ENCODE data around the gene COQ6.
"Not testable (repeated sequence)": the region's sequence is repeated elsewhere in the genome, so short reads cannot be mapped to it uniquely, and the experiment has no call there.

DNA sequence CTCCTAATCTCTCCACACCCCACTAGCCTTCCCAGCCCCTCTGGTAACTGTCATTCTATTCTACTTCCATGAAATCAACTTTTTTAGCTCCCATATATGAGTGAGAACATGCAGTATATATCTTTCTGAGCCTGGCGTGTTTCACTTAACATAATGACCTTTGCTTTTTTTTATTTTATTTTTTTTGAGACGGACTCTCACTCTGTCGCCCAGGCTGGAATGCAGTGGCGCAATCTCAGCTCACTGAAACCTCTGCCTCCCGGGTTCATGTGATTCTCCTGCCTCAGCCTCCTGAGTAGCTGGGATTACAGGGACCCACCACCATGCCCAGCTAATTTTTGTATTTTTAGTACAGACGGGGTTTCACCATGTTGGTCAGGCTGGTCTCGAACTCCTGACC lies 38.6 kb downstream of the COQ6 start:
- TF ChIP-seq, protein P1, sequence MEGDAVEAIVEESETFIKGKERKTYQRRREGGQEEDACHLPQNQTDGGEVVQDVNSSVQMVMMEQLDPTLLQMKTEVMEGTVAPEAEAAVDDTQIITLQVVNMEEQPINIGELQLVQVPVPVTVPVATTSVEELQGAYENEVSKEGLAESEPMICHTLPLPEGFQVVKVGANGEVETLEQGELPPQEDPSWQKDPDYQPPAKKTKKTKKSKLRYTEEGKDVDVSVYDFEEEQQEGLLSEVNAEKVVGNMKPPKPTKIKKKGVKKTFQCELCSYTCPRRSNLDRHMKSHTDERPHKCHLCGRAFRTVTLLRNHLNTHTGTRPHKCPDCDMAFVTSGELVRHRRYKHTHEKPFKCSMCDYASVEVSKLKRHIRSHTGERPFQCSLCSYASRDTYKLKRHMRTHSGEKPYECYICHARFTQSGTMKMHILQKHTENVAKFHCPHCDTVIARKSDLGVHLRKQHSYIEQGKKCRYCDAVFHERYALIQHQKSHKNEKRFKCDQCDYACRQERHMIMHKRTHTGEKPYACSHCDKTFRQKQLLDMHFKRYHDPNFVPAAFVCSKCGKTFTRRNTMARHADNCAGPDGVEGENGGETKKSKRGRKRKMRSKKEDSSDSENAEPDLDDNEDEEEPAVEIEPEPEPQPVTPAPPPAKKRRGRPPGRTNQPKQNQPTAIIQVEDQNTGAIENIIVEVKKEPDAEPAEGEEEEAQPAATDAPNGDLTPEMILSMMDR (conservative IDR thresholded peaks at IDR 0.05) = not testable (repeated sequence)
- not testable (repeated sequence) for TF ChIP-seq EZH2 (IDR thresholded peaks at IDR 0.05; ENCODE audit: low read depth)

Measured in PC-9 (cell line).